Measurements from ENCODE around the gene PTPRA.

- no peak for TF ChIP-seq JUNB (IDR thresholded peaks at IDR 0.05)
- TF ChIP-seq BCL11A (IDR thresholded peaks at IDR 0.05; ENCODE audit: low read depth, low read length), result no peak
- no peak for TF ChIP-seq CTCF (IDR thresholded peaks at IDR 0.05 in 2 of 3, conservative IDR thresholded peaks at IDR 0.05 in 1 of 3; ENCODE audit: control insufficient read depth in 2 of 3, extremely low read depth in 1 of 3, insufficient read depth in 1 of 3, low read depth in 3 of 3, low read length in 3 of 3)
- TF ChIP-seq BHLHE40 (IDR thresholded peaks at IDR 0.05; ENCODE audit: borderline replicate concordance in 1 of 2, low read depth in 2 of 2, low read length in 1 of 2), result no peak
- TF ChIP-seq POLR2AphosphoS5 (IDR thresholded peaks at IDR 0.05; ENCODE audit: low read length), result no peak
- no peak for TF ChIP-seq CBFB (IDR thresholded peaks at IDR 0.05; ENCODE audit: low read depth)
Measured at GRCh38 chr20:2826655-2827054, 46.6 kb upstream of the PTPRA start.
